NCI-H1694 treated with DMSO at 0.1 percent for 48 hours (cell line): Measurements from ENCODE around the gene HS3ST1.

Source experiments
- DNase-seq: peaks from one replicate; lab custom pipeline; 2025; lab: John Stamatoyannopoulos, UW

The HS3ST1 gene

DNA sequence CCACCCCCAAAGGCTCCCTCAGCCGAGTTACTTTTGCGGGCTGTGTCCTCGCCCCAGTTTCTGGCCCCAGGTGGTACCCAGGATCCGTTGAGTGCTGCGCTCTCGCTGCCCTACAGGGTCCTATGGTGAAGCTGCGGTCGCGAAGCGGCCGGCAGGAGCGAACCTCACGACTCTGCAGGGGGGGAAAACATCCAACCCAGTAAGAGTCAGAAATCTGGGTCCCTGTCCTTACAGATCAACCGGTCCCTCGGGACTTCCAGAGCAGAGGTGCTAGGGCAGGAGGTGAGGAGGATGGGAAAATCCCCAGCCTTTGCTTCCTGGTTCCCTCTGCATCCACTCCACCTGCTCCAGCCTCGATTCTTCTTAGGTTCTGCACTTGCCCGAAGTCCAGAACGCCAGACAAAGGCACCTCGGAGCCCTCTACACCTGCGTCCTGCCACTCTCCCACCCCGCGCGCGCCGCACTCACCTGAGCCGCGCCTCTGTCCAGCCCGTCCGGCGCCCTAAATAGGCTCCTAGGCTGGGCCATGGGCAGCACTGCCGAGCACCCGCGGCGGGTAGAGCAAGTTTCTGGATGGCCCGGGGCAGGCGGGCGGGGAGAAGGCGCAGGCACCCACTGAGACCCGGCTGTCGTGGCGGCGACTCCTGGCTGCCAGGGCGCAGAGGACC lies at the start of gene HS3ST1:
TSS of gene HS3ST1 (minus strand) at position 664 of the 668 bp plus-strand sequence. CDS start 28,889 bp downstream, outside the sequence.
- DNase-seq, result no peak

DNA sequence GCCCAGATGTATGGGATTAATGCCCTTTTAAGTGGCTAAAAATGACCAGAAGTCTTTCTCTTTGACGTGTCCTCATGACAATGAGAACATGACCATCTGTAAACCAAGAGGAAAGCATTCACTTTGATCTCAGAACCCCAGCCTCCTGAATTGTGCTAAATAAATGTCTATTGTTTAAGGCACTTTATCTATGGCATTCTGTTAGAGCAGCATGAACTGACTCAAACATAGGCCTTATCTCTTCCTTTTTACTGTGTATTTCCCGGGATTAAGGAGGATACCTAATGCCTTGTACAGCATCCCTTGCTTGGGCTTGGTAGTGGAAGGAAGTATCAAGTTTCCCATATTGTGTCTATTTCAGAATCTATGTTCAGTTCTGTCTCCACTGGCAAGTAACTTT lies 47.2 kb upstream of the HS3ST1 start:
- DNase-seq, result no peak

- no peak for DNase-seq
Observed at GRCh38 chr4:11474146-11474545, 45.5 kb upstream of the HS3ST1 start.

GRCh38 chr4:11472535-11472934 lies 43.8 kb upstream of the HS3ST1 start:
- no peak for DNase-seq

DNA sequence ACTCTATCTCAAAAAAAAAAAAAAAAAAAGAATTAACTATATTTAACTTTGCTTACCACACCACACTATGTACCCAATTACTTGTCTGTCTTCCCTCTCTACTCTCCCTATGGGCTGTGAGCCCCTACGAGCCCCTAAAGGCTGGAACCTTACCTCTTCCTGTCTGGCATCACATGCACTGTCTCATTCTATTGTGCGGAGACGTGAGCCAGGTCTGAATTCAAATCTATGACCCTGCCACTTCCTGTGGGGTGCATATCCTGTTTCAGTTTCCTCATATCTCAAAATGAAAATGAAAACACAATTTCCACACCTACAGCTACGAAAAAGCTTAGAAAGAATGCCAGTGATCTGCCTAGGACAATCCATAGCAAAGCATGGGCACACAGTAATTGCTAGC lies 42.9 kb upstream of the HS3ST1 start:
- no peak for DNase-seq

DNA sequence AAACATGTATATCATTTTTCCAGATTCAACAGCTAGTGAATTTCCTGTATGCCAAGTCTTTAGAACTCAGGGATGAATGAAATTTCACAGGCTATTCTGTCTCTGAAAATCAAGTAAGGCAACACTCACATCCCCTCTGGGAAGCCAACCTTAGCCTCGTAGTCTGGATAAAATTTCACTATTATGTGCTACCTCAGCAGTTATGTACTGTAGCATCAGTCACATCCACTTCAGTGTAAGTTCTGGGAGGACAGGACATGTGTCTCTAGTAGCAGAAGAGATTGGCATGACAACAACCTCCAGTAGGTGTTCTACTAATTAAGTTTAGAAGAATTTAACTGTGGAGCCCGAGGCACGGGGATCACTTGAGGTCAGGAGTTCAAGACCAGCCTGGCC lies 42.4 kb upstream of the HS3ST1 start:
- no peak for DNase-seq

GRCh38 chr4:11470438-11471045 lies 41.8 kb upstream of the HS3ST1 start:
- DNase-seq, result no peak

- no peak for DNase-seq
Observed at GRCh38 chr4:11469650-11470437, 41.1 kb upstream of the HS3ST1 start.

- no peak for DNase-seq
Observed at GRCh38 chr4:11468901-11469300, 40.2 kb upstream of the HS3ST1 start.

DNA sequence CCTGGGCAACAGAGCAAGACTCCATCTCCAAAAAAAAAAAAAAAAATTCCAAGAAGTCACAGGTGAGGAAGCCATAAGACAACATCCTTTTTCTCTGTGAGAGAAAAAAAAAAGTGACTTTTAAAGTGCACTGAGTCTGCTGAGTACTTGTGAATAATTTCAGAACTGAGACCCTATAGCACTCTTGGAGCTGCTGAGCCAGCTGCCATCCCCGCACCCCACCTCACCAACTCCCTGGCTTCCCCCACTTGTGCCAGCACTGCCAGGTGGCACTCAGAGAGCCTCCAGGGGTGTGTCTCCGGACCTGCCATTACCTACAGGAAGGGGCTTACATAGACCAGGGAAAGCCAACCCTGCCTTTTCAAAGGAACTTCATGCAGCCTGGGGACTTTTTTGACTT lies 39.2 kb upstream of the HS3ST1 start:
- no peak for DNase-seq

DNA sequence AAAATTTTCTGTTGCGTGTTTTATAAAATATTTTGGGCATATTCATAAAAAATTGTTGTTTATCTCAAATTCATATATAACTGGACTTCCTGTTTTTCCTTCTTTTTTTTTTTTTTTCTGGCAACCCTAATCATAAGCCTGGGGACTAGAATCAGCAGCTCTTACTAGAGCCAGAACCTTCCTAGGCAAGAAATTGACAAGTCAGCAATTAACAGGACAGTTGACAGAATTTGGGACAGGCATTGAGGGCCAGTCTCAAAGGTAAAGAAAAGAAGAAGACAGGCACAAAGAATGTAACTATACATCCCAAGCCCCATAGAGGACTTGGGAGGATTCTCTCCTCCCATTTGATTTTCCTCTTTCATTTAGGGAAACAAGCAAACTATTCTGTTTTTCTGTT lies 35.0 kb upstream of the HS3ST1 start:
- DNase-seq, result no peak

- DNase-seq, result no peak
Observed at GRCh38 chr4:11456401-11456800, 27.7 kb upstream of the HS3ST1 start.

- no peak for DNase-seq
Observed at GRCh38 chr4:11455201-11455835, 26.6 kb upstream of the HS3ST1 start.

DNA sequence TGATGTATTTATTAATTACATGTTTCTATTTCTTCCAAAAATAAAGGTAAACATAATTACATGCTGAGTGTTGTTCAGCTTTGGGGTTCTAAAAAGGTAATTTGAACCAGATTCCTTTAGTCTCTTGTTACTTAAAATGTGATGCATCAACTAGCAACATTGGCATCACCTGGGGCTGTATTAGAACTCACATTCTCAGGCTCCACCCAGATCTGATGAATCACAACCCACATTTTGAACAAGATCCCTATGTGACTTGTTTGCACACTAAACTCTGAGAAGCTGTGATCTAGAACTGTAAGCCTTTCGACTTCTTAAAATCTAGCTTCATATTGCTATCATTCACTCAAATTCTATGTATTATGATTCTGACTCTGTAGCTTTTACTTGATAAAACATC lies 23.0 kb upstream of the HS3ST1 start:
- no peak for DNase-seq

DNA sequence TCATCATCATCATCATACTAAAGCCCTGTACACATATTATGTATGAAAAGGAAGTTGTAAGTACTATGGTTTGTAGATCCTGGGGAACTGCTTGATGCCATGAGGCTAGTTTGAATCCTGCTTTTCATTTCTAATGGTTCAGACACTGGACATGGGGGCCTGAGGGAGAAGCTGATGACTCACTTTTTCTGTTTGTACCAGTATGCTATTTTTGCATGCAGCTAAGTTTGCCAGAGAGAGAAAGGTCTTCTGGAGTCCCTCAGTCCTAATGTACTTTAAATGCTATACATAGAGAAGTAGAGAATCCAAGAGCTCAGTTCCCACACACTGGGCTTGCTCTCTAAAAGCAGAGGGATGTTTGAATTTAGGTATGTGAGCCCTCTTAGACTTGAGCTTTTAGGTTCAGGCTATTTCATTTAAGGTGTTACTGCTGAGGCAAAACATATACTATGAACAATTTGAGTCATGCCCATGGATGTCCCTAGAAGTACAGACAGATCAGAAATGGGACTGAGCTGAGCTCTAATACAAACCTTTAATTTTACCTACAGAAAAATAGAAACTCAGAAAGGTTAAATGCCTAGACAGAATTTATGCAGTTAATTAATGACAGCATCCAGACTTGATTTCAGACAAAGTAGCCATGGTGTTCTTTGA lies 17.6 kb upstream of the HS3ST1 start:
- no peak for DNase-seq

GRCh38 chr4:11441194-11441556 lies 12.5 kb upstream of the HS3ST1 start:
- DNase-seq, result no peak

DNA sequence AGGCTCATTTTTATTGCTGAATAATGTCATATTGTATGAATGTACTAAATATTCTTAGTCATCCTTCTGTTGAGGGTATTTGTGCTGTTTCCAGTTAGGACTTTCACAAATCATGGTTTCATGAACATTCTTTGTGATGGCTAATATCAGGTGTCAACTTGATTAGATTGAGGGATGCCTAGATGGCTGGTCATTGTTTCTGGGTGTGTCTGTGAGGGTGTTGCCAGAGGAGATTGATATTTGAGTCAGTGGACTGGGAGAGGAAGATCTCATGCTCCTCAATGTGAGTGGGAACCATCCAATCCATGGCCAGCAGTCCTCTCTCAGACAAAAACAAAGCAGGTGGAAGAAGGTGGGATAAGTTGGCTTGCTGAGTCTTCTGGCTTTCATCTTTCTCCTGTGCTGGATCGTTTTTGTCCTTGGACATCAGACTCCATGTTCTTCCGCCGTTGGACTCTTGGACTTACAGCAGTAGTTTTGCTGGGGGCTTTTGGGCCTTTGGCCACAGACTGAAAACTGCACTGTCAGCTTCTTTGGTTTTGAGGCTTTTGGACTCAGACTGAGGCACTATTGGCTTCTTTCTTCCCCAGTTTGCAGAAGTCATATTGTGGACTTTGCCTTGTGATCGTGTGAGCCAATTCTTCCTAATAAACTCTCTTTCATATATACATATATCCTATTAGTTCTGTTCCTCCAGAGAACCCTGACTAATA lies 11.9 kb upstream of the HS3ST1 start:
- DNase-seq, result no peak

- no peak for DNase-seq
Observed at GRCh38 chr4:11439836-11440235, 11.1 kb upstream of the HS3ST1 start.

DNA sequence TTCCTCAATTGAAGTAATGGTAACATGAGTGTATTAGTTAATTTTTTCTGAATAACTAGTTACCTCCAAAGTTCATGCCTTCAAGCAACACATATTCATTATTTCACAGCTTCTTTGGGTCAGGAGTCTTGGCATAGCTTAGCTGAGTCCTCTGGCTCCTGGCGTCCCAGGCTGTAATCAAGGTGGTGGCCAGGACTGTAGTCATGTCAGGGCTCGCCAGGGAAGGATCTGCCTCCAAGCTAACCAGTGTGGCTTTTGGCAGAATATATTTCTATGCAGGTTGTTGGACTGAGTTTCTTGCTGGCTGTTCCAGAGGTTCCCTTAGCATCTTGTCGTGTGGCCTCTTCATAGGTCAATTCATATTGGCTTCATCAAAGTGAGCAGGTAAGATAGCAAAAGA lies 10.0 kb upstream of the HS3ST1 start:
- no peak for DNase-seq

GRCh38 chr4:11436673-11437072 lies 8.0 kb upstream of the HS3ST1 start:
- no peak for DNase-seq

GRCh38 chr4:11436084-11436483 lies 7.4 kb upstream of the HS3ST1 start:
- DNase-seq, result no peak

DNA sequence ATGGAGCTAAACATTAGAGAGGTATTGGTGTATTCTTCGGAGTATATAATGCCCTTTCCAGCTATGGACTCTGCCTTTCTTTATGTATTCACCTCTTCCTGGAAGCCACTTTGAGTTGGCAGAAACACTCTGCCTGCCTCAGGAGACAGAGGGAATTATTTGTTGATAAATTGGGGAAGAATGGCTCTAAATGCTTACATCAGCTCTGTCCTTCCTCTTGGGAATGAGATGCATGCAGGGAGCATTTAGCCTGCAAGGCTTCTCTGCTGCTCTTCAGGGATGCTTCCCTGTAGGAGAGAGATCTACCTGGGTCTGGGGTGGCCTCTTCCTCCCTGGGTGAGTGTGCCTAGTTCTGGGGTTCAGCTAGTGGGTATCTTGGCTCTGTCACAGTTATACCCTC lies 6.9 kb upstream of the HS3ST1 start:
- no peak for DNase-seq
